ENCODE data around the gene FAM76A.
"Not testable (repeated sequence)": the region's sequence is repeated elsewhere in the genome, so short reads cannot be mapped to it uniquely, and the experiment has no call there.

FAM76A gene

GRCh38 chr1:27778056-27778455, 52.3 kb downstream of the FAM76A start:
- no peak for DNase-seq (ENCODE audit: low read depth in 3 of 3)

GRCh38 chr1:27779122-27779521, 53.4 kb downstream of the FAM76A start:
- DNase-seq (ENCODE audit: low read depth in 3 of 3): no peak

- no peak for DNase-seq (ENCODE audit: low read depth in 3 of 3)
Measured at GRCh38 chr1:27782950-27783349, 57.2 kb downstream of the FAM76A start.

GRCh38 chr1:27784700-27785099, 58.9 kb downstream of the FAM76A start:
- no peak for DNase-seq (ENCODE audit: low read depth in 3 of 3)

GRCh38 chr1:27785781-27786455, 60.2 kb downstream of the FAM76A start:
- DNase-seq (ENCODE audit: low read depth in 3 of 3): no peak

- no peak for DNase-seq (ENCODE audit: low read depth in 3 of 3)
Measured at GRCh38 chr1:27787895-27788294, 62.1 kb downstream of the FAM76A start.

GRCh38 chr1:27789540-27790041, 63.8 kb downstream of the FAM76A start:
- no peak for DNase-seq (ENCODE audit: low read depth in 3 of 3)

GRCh38 chr1:27790270-27790669, 64.5 kb downstream of the FAM76A start:
- DNase-seq (ENCODE audit: low read depth in 3 of 3): not testable (repeated sequence)

- no peak for DNase-seq (ENCODE audit: low read depth in 3 of 3)
Measured at GRCh38 chr1:27795601-27796000, 69.8 kb downstream of the FAM76A start.

GRCh38 chr1:27804791-27805190, 79.0 kb downstream of the FAM76A start:
- no peak for DNase-seq (ENCODE audit: low read depth in 3 of 3)

- DNase-seq (ENCODE audit: low read depth in 3 of 3): no peak
Measured at GRCh38 chr1:27806758-27807157, 81.0 kb downstream of the FAM76A start.

- DNase-seq (ENCODE audit: low read depth in 3 of 3): no peak
Measured at GRCh38 chr1:27807385-27807784, 81.6 kb downstream of the FAM76A start.

- DNase-seq (ENCODE audit: low read depth in 3 of 3): not testable (repeated sequence)
Measured at GRCh38 chr1:27808131-27808530, 82.4 kb downstream of the FAM76A start.

GRCh38 chr1:27809883-27810282, 84.1 kb downstream of the FAM76A start:
- DNase-seq (ENCODE audit: low read depth in 3 of 3): no peak

- no peak for DNase-seq (ENCODE audit: low read depth in 3 of 3)
Measured at GRCh38 chr1:27811741-27812500, 86.2 kb downstream of the FAM76A start.
